Aorta (tissue), 5 donors: Measurements from ENCODE around the gene MTSS2. TPM values are rescaled to one million over a fixed set of nuclear protein-coding genes. Genes with fewer than 3 reads are reported as not detected.
"Not testable (repeated sequence)": the region's sequence is repeated elsewhere in the genome, so short reads cannot be mapped to it uniquely, and the experiment has no call there.

Experiments
- ATAC-seq: fragments of 200-7000 bp; cut with Tn5 transposase; one replicate; pipeline ENCODE4 v1.9.1; 2022; ENCODE audit warnings: moderate library complexity; ENCODE audit not compliant: low FRiP score
- DNase-seq, 2 donors: peaks; one replicate each; pipeline ENCODE4 v3.0.0-alpha.2; 2020
- H3K27ac ChIP-seq, 2 donors: one replicate each; pipeline ENCODE4 v1.5.1; 2013; ENCODE audit warnings: low read length in 2 of 2, mild to moderate bottlenecking in 2 of 2, moderate library complexity in 2 of 2, control low read depth in 1 of 2, inconsistent platforms in 1 of 2, low read depth in 1 of 2
- H3K27me3 ChIP-seq, 2 donors: one replicate each; pipeline ENCODE4 v1.6.1; 2013; ENCODE audit warnings: control low read depth in 1 of 2, low read length in 1 of 2, mild to moderate bottlenecking in 1 of 2, moderate library complexity in 1 of 2; ENCODE audit not compliant: insufficient read depth in 2 of 2, control insufficient read depth in 1 of 2
- H3K36me3 ChIP-seq, 2 donors: one replicate each; pipeline ENCODE4 v1.6.1; 2013; ENCODE audit warnings: control low read depth in 1 of 2, low read length in 1 of 2, mild to moderate bottlenecking in 1 of 2; ENCODE audit not compliant: insufficient read depth in 2 of 2, control insufficient read depth in 1 of 2
- H3K4me1 ChIP-seq, 2 donors: one replicate each; pipeline ENCODE4 v1.6.1; 2013; ENCODE audit warnings: low read length in 2 of 2, control low read depth in 1 of 2, mild to moderate bottlenecking in 1 of 2, moderate library complexity in 1 of 2; ENCODE audit not compliant: insufficient read depth in 2 of 2, control insufficient read depth in 1 of 2
- H3K4me3 ChIP-seq, 2 donors: one replicate each; pipeline ENCODE4 v1.5.1; 2013; ENCODE audit warnings: low read length in 2 of 2, control low read depth in 1 of 2, mild to moderate bottlenecking in 1 of 2
- H3K9me3 ChIP-seq: one replicate; pipeline ENCODE4 v1.6.1; 2013; ENCODE audit warnings: mild to moderate bottlenecking, low read length; ENCODE audit not compliant: control insufficient read depth
- WGBS, 2 donors: extraction: QIAGEN DNeasy Blood & Tissue Kit; methylation state at CpG; one replicate each; pipeline ENCODE4 v1.1.7; 2013; 5-methylcytosine and 5-hydroxymethylcytosine counted together
- intact Hi-C, 2 donors: fragments of 100-400 bp; cut with DNase I; formaldehyde crosslinking; loops; one replicate each; pipeline versions ENCODE4 v1.14.2 to v1.15.0; 2022
- polyA plus RNA-seq, 2 donors: library from polyadenylated mRNA; stranded (reverse); fragments of 200-250 nt; gene quantifications; one replicate each; pipeline ENCODE4 v1.2.3, GENCODE V29; 2013
- total RNA-seq, 2 donors: library from RNA; stranded (reverse); fragmentation: NEBNext Ultra II Directional; extraction: Animal tissue kit (Norgen Biotek cat#: 25700); gene quantifications; one replicate each; pipeline ENCODE4 v1.2.1, GENCODE V29; 2021
- donor health status: healthy with polysubstance abuse.
- donor health status: Bipolar disorder and iron deficiency.
- donor health status: DM: no; HTN: no; CAD: no.
- donor health status: DM: no; HTN: no; CAD: no.
- donor health status: DM: yes; HTN: yes; CAD: no.

Gene MTSS2
- total and polyA plus RNA-seq, 4 donors: 22.0 to 87.4 (median 49.6) TPM

GRCh38 chr16:70649300-70649699, 36.6 kb downstream of the MTSS2 start:
- Histone ChIP-seq H3K27ac (no peak overlapping the region), H3K9me3 (no peaks in the 10 kb centered on the region), H3K27me3 (no peaks in the 10 kb centered on the region), H3K4me1 (no peaks in the 10 kb centered on the region), H3K4me3 (no peak overlapping the region), H3K36me3 (no peaks in the 10 kb centered on the region)
- intact Hi-C loops: loop anchor here in 1 of 2 donors (5.0 kb wide), 1 partner anchor 77 kb away; no protein-coding TSS in a partner anchor
- DNase-seq (peak in 1 of 2 donors; percentile 71), ATAC-seq (no peak)
- 61 to 66% methylated on average over 7 of the region's 7 CpGs for WGBS, 2 donors

GRCh38 chr16:70648606-70649005, 37.2 kb downstream of the MTSS2 start:
- Histone ChIP-seq H3K27ac (peak overlapping the region in 1 of 2 donors; percentile 60), H3K4me1 (no peaks in the 10 kb centered on the region), H3K9me3 (no peaks in the 10 kb centered on the region), H3K36me3 (no peaks in the 10 kb centered on the region), H3K4me3 (no peak overlapping the region), H3K27me3 (no peaks in the 10 kb centered on the region)
- DNase-seq: peak in 1 of 2 donors; percentile 63
- ATAC-seq: no peak
- intact Hi-C loops: loop anchor here in 1 of 2 donors (5.0 kb wide), 1 partner anchor 76 kb away; no protein-coding TSS in a partner anchor
- 74 to 78% methylated on average over 6 of the region's 6 CpGs for WGBS, 2 donors

DNA sequence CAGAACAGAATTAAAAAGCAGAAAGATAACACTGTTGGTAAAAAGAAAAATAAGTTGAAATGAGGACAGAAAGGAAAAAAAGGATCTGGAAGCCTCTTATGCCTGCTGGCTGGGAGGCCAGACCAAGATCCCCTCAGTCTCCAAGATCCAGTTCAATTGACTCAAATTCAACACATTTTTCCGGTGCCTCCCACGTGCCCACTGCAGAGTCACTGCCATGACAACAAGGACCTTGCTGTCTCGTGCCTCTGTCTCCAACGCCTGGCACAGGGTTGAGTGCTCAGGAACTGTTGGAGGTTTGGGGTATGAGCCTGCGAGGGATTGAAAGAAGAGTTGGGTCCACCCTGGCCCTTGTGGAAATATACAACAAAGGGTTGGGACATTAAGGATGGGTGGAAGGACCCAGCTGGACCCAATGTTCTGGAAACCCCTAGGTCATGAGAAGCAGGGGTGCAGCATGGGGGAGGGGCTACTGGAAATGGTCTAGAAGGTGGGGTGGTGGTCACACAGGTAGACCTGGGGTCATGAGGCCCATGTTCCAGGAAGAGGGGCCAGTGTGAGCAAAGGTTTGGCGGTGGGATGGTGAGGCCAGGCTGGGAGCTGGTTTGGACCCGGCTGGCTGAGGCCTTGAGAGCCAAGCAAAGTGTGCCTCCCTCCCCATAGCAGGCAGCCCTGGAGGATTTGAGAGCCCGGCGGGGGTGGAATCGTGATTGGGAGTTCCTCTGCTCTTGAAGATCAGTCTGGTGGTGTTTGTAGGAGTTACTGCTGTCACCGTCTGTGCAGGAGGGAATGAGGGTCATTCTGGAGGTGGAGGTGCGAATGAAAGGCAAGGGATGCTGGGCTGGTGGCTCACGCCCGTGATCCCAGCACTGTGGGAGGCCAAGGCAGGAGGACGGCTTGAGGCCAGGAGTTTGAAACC, 38.2 kb downstream of the MTSS2 start:
- intact Hi-C loops: loop anchor here in 1 of 2 donors (5.0 kb wide), 1 partner anchor 75 kb away; no protein-coding TSS in a partner anchor
- ATAC-seq (no peak), DNase-seq (peak; percentile 60 to 70)
- 64 to 65% methylated on average over 15 of the region's 15 CpGs for WGBS, 2 donors
- no peaks in the 10 kb centered on the region for H3K36me3 ChIP-seq
- H3K9me3 ChIP-seq: no peaks in the 10 kb centered on the region
- no peaks in the 10 kb centered on the region for H3K27me3 ChIP-seq
- no peak overlapping the region for H3K4me3 ChIP-seq
- peak overlapping the region in 1 of 2 donors; percentile 23 for H3K27ac ChIP-seq
- no peaks in the 10 kb centered on the region for H3K4me1 ChIP-seq

DNA sequence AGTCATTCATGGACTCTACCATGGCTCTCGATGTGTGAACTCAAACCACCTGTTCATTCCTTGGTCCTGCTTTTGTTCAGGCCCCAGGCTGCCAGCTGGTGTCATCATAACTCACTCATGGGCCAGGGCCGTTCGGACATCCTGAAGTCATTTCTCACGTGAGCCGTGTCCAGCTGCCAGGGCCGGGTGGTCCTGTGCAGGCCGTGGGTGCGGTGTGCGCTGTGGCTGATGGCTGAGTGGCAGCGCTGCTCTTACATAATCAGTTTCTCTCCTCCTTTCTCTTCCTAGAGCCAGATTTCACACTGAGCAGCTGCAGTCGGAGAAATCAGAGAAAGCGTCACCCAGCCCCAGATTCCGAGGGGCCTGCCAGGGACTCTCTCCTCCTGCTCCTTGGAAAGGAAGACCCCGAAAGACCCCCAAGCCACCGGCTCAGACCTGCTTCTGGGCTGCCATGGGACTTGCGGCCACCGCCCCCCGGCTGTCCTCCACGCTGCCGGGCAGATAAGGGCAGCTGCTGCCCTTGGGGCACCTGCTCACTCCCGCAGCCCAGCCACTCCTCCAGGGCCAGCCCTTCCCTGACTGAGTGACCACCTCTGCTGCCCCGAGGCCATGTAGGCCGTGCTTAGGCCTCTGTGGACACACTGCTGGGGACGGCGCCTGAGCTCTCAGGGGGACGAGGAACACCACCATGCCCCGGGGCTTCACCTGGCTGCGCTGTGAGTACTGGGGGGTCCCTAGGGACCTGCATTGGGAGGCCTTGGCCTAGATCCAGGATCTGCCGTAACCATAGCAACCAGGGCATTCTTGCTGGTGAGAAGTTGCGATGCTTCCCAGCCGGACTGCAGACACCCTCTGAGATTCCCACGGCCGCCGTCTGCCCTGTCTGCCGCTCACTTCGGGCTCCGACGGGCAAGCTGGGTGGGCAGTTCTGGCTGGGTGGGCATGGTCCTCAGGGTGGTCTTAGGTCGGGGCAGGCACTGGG, 39.3 kb downstream of the MTSS2 start, which contains the start of gene IL34:
TSS of gene IL34 (plus strand) at position 300 of the 982 bp plus-strand sequence. CDS start at position 689, 389 bp downstream.
- peak within 1 kb of the TSS in 1 of 2 donors; percentile 33 for H3K27ac ChIP-seq
- H3K4me3 ChIP-seq: no peak within 1 kb of the TSS
- ATAC-seq: peak; percentile 71
- DNase-seq: peak; percentile 59 to 70
- H3K27me3 ChIP-seq: no peaks in the 10 kb centered on the region
- no peaks in the 10 kb centered on the region for H3K36me3 ChIP-seq
- intact Hi-C loops: loop anchor here in 1 of 2 donors (5.0 kb wide), 1 partner anchor 74 kb away; no protein-coding TSS in a partner anchor
- 48 to 52% methylated on average over 39 of the region's 39 CpGs for WGBS, 2 donors
- no peaks in the 10 kb centered on the region for H3K9me3 ChIP-seq
- H3K4me1 ChIP-seq: no peaks in the 10 kb centered on the region

- Histone ChIP-seq H3K36me3 (no peaks in the 10 kb centered on the region), H3K4me1 (no peaks in the 10 kb centered on the region), H3K4me3 (no peak overlapping the region), H3K27me3 (no peaks in the 10 kb centered on the region), H3K27ac (no peak overlapping the region), H3K9me3 (no peaks in the 10 kb centered on the region)
- intact Hi-C loops: loop anchor here in 1 of 2 donors (5.0 kb wide), 1 partner anchor 73 kb away; no protein-coding TSS in a partner anchor
- no peak for DNase-seq
- ATAC-seq: no peak
- WGBS, 2 donors: 86 to 94% methylated on average over 10 of the region's 10 CpGs
Observed at GRCh38 chr16:70644763-70645597, 40.9 kb downstream of the MTSS2 start.

DNA sequence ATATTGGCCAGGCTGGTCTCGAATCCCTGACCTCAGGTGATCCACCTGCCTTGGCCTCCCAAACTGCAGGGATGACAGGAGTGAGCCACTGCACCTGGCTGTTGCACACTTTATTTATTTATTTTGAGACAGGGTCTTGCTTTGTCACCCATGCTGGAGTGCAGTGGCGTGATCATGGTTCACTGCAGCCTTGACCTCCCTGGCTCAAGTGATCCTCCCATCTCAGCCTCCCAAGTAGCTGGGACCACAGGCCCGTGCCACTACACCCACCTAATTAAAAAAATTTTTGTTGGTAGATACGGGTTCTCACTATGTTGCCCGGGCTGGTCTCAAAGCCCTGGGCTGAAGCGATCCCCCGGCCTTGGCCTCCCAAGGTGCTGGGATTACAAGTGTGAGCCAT, 42.6 kb downstream of the MTSS2 start:
- intact Hi-C loops, H3K27ac ChIP-seq, H3K4me3 ChIP-seq, ATAC-seq, H3K4me1 ChIP-seq, DNase-seq, H3K27me3 ChIP-seq, H3K9me3 ChIP-seq, H3K36me3 ChIP-seq: not testable (repeated sequence)
- 84 to 93% methylated on average over 7 of the region's 7 CpGs for WGBS, 2 donors

GRCh38 chr16:70642633-70643032, 43.2 kb downstream of the MTSS2 start:
- Histone ChIP-seq H3K4me1 (peaks cover 0 to 6% of the 10 kb centered on the region in 2 donors), H3K4me3 (no peak overlapping the region), H3K27ac (no peak overlapping the region), H3K9me3 (no peaks in the 10 kb centered on the region), H3K27me3 (no peaks in the 10 kb centered on the region), H3K36me3 (no peaks in the 10 kb centered on the region)
- WGBS, 2 donors: 96 to 97% methylated on average over 1 of the region's 1 CpG
- ATAC-seq: no peak
- intact Hi-C loops: no loop called here
- DNase-seq: no peak
